ENCODE results near the gene CHRFAM7A. TPM values are rescaled to one million over a fixed set of nuclear protein-coding genes. Genes with fewer than 3 reads are reported as not detected.
"Not testable (repeated sequence)": the region's sequence is repeated elsewhere in the genome, so short reads cannot be mapped to it uniquely, and the experiment has no call there.

The CHRFAM7A gene
- total and polyA plus RNA-seq, 8 donors: 0.33 to 2.5 (median 1.4) TPM

DNA sequence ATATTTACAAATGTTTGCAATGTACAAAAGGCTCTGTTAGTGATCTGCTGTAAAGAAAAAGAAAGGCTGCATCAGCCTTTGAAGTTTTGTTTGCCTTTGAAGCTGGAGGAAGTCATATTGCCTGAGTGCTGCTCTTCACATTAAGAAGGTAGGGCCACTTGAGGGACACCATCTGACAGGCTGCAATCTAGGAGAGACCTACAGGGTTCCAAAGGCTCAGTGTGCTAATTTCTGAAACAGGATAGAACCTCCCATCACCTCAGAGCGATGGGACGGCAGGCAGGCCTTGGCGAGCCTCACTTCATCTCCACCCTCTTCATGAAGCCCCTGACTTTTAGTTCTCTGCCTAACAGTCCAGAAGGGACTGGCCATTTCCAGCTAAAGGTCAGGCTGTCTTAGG, 77.6 kb downstream of the CHRFAM7A start:
- ATAC-seq; DNase-seq; FAIRE-seq; intact Hi-C loops (cut with DNase I); H3K27me3 ChIP-seq; H3K27ac ChIP-seq; H3K4me3 ChIP-seq; H3K36me3 ChIP-seq; H3K9me3 ChIP-seq; H3K4me1 ChIP-seq: not testable (repeated sequence)
- no CpG with 5 or more reads among the region's 3 CpGs for WGBS, 2 donors

DNA sequence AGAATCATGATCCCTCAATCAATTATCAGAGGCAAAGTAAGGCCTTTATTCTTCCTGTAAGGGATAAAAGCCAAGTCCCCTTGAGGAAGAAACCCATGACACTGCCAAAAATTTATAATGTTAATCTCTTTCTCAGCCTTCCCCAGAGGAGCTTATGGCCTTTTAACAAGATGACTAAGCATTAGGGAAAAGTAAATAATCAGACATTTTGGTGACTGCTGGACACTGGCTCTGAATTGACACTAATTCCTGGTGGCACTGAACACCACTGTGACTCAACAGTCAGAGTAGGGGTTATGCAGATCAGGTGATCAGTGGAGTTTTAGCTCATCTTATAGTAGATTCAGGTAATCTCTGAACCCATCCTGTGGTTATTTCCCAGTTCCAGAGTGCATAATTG, 82.8 kb downstream of the CHRFAM7A start:
- H3K27ac ChIP-seq; H3K36me3 ChIP-seq; H3K27me3 ChIP-seq; intact Hi-C loops (cut with DNase I); H3K4me3 ChIP-seq; DNase-seq; FAIRE-seq; H3K9me3 ChIP-seq; H3K4me1 ChIP-seq: not testable (repeated sequence)
- peak in 3 of 4 donors; percentile 44 to 60 (median 48) for ATAC-seq

Other genes with a start within 250 kb of the CHRFAM7A start
- gene GOLGA8R, start 20.7 kb upstream of the CHRFAM7A start, total RNA-seq: 1 to 10 TPM; 1.8 to 3.8 (median 2.5) TPM
- gene GOLGA8R, start 20.7 kb upstream of the CHRFAM7A start, polyA plus RNA-seq: 1 to 10 TPM; 3.2 to 4.0 TPM
- under 1 TPM in 5 of 6 donors, not detected in 1; 0.51 to 0.83 (median 0.62) TPM for gene GOLGA8Q, start 158.5 kb upstream of the CHRFAM7A start, total RNA-seq
- 1 to 10 TPM; 1.3 to 2.6 TPM for gene GOLGA8Q, start 158.5 kb upstream of the CHRFAM7A start, polyA plus RNA-seq
- 1 to 10 TPM in 3 of 6 donors, under 1 TPM in 3; 0.60 to 1.8 (median 1.0) TPM for gene GOLGA8H, start 210.5 kb upstream of the CHRFAM7A start, total RNA-seq
- 1 to 10 TPM in 1 of 2 donors, under 1 TPM in 1; 0.33 to 1.6 TPM for gene GOLGA8H, start 210.5 kb upstream of the CHRFAM7A start, polyA plus RNA-seq

Measured in pancreas (tissue), 10 donors.